ENCODE results near the gene ARHGEF25. TPM values are rescaled to one million over a fixed set of nuclear protein-coding genes. Genes with fewer than 3 reads are reported as not detected.
A peak's percentile ranks its signal among the peaks of the same experiment; 100 is the strongest.

ARHGEF25 gene
- total RNA-seq, 1 experiment from 2014 or later = 2.2 TPM

GRCh38 chr12:57600395-57600794 is 10.8 kb upstream of the ARHGEF25 start:
- Mint-ChIP-seq H3K4me3 (ENCODE audit: low read depth, unreplicated experiment) (no peak overlapping the region), H3K27me3 (ENCODE audit: unreplicated experiment) (no peaks in the 10 kb centered on the region), H3K9me3 (ENCODE audit: low read depth, unreplicated experiment) (no peaks in the 10 kb centered on the region)

DNA sequence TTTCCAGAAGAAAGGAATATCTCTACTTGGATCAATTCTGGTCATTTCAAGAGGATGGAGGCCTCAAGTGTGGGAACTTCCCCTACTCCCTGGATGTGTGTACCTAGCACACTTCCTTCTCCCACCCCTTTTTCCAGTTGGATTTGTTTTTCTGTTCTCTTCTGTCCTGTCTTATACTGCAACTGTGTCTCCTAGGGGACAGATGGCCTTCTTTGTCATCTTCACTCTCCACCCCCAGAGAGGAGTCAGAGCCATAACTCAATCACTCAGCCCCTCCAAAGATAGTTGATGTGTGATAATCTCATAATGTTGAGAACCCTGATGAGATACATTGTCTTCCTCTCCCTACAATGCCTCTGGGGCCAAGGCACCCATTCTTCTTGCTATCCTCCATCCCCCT is 8.7 kb upstream of the ARHGEF25 start:
- intact Hi-C loops (cut with micrococcal nuclease; ENCODE audit: unreplicated experiment) = no loop called here
- CTCF ChIA-PET = no interaction called here
- Mint-ChIP-seq H3K36me3 (ENCODE audit: insufficient read depth, unreplicated experiment) (peaks cover 36% of the 10 kb centered on the region), H3K9me3 (ENCODE audit: low read depth, unreplicated experiment) (no peaks in the 10 kb centered on the region), H3K27me3 (ENCODE audit: unreplicated experiment) (no peaks in the 10 kb centered on the region), H3K4me1 (ENCODE audit: low read depth, unreplicated experiment) (peaks cover 8% of the 10 kb centered on the region), H3K27ac (ENCODE audit: unreplicated experiment) (no peak overlapping the region), H3K4me3 (ENCODE audit: low read depth, unreplicated experiment) (no peak overlapping the region)
- no peak for TF ChIP-seq CTCF (IDR thresholded peaks at IDR 0.05; ENCODE audit: unreplicated experiment)
- TSS peak; percentile 11 for BruUV-seq (replicated peaks)
- DNase-seq = no peak

More at GRCh38 chr12:57600395-57600794, 10.8 kb upstream of the ARHGEF25 start:
- no peak for DNase-seq
- Mint-ChIP-seq H3K36me3 (ENCODE audit: insufficient read depth, unreplicated experiment) (peaks cover 41% of the 10 kb centered on the region), H3K27ac (ENCODE audit: unreplicated experiment) (no peak overlapping the region), H3K4me1 (ENCODE audit: low read depth, unreplicated experiment) (peaks cover 2% of the 10 kb centered on the region)
- intact Hi-C loops (cut with micrococcal nuclease; ENCODE audit: unreplicated experiment) = no loop called here
- CTCF ChIA-PET = interaction anchor here (0.6 to 1.6 kb wide), 2 partner anchors 17 to 34 kb away, joined by 4 to 5 read pairs; no protein-coding TSS in a partner anchor
- no peak for TF ChIP-seq CTCF (IDR thresholded peaks at IDR 0.05; ENCODE audit: unreplicated experiment)
- no TSS peak for BruUV-seq (replicated peaks)

DNA sequence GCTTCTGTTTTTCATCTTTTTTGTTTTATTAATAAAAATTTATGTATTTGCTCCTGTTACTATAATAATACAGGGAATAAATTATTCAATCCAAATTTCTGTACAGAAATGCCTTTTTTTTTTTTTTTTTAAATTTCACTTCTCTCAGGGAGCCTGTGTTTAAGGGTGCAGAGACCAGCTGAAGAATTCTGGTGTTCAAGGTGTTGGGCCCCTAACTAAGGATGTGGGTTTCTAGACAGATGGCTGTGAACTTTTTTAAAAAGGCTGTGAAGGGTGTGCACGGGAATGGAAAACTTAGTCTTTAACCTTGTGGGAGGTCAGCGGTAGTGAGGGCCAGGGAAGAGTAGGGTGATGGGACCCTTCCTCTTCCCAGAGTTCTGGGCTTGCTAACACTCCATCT is 7.9 kb upstream of the ARHGEF25 start:
- intact Hi-C loops (cut with micrococcal nuclease; ENCODE audit: unreplicated experiment) = no loop called here
- peak overlapping the region; percentile 67 for H3K4me3 Mint-ChIP-seq (ENCODE audit: low read depth, unreplicated experiment)
- H3K4me1 Mint-ChIP-seq (ENCODE audit: low read depth, unreplicated experiment) = peaks cover 8% of the 10 kb centered on the region
- CTCF ChIA-PET = no interaction called here
- H3K27ac Mint-ChIP-seq (ENCODE audit: unreplicated experiment) = peak overlapping the region; percentile 48
- DNase-seq = no peak
- peaks cover 37% of the 10 kb centered on the region for H3K36me3 Mint-ChIP-seq (ENCODE audit: insufficient read depth, unreplicated experiment)
- H3K9me3 Mint-ChIP-seq (ENCODE audit: low read depth, unreplicated experiment) = no peaks in the 10 kb centered on the region
- no peak for TF ChIP-seq CTCF (IDR thresholded peaks at IDR 0.05; ENCODE audit: unreplicated experiment)
- no TSS peak for BruUV-seq (replicated peaks)
- H3K27me3 Mint-ChIP-seq (ENCODE audit: unreplicated experiment) = no peaks in the 10 kb centered on the region

GRCh38 chr12:57603815-57604453 is 7.3 kb upstream of the ARHGEF25 start:
- CTCF ChIA-PET = interaction anchor here (0.9 kb wide), 1 partner anchor 20 kb away, joined by 3 read pairs; no protein-coding TSS in a partner anchor
- no peak for TF ChIP-seq CTCF (IDR thresholded peaks at IDR 0.05; ENCODE audit: unreplicated experiment)
- peak overlapping the region; percentile 48 for H3K27ac Mint-ChIP-seq (ENCODE audit: unreplicated experiment)
- H3K4me1 Mint-ChIP-seq (ENCODE audit: low read depth, unreplicated experiment) = peaks cover 8% of the 10 kb centered on the region
- no peak for DNase-seq
- intact Hi-C loops (cut with micrococcal nuclease; ENCODE audit: unreplicated experiment) = no loop called here
- no peaks in the 10 kb centered on the region for H3K9me3 Mint-ChIP-seq (ENCODE audit: low read depth, unreplicated experiment)
- no TSS peak for BruUV-seq (replicated peaks)
- peaks cover 35% of the 10 kb centered on the region for H3K36me3 Mint-ChIP-seq (ENCODE audit: insufficient read depth, unreplicated experiment)
- H3K27me3 Mint-ChIP-seq (ENCODE audit: unreplicated experiment) = no peaks in the 10 kb centered on the region
- peak overlapping the region; percentile 67 for H3K4me3 Mint-ChIP-seq (ENCODE audit: low read depth, unreplicated experiment)
